Dendritic cell treated with granulocyte-macrophage colony-stimulating factor and Interleukin-4, amounts not matched to agents 40 ng/mL and 50 ng/mL, for 4 days (primary cell): ENCODE data around the gene NECAB3.
"Not testable (repeated sequence)": the region's sequence is repeated elsewhere in the genome, so short reads cannot be mapped to it uniquely, and the experiment has no call there.

ENCODE experiments used
- H3K27ac Mint-ChIP-seq: one replicate; pipeline ENCODE4 v1.8.0; 2022; ENCODE audit warnings: mild to moderate bottlenecking, mixed read lengths
- H3K27me3 Mint-ChIP-seq: one replicate; pipeline ENCODE4 v1.8.0; 2022; ENCODE audit warnings: mild to moderate bottlenecking, mixed read lengths
- H3K36me3 Mint-ChIP-seq: one replicate; pipeline ENCODE4 v1.8.0; 2022; ENCODE audit warnings: low read depth, mixed read lengths
- H3K4me1 Mint-ChIP-seq: one replicate; pipeline ENCODE4 v1.8.0; 2022; ENCODE audit warnings: low read depth, mixed read lengths
- H3K4me3 Mint-ChIP-seq: one replicate; pipeline ENCODE4 v1.8.0; 2022; ENCODE audit warnings: mild to moderate bottlenecking, moderate library complexity, mixed read lengths
- H3K9me3 Mint-ChIP-seq: one replicate; pipeline ENCODE4 v1.8.0; 2022; ENCODE audit warnings: mixed read lengths
- intact Hi-C: fragments of 100-400 bp; cut with micrococcal nuclease; formaldehyde crosslinking; loops from one replicate; pipeline ENCODE4 v1.15.0; 2022

The NECAB3 gene

GRCh38 chr20:33648396-33649004, 25.7 kb downstream of the NECAB3 start:
- no peak overlapping the region for H3K4me3 Mint-ChIP-seq
- no peaks in the 10 kb centered on the region for H3K9me3 Mint-ChIP-seq
- no peak overlapping the region for H3K27ac Mint-ChIP-seq
- H3K4me1 Mint-ChIP-seq: peaks cover 6% of the 10 kb centered on the region
- no peaks in the 10 kb centered on the region for H3K27me3 Mint-ChIP-seq
- H3K36me3 Mint-ChIP-seq: peaks cover 45% of the 10 kb centered on the region
- intact Hi-C loops: no loop called here

- Mint-ChIP-seq H3K4me3 (no peak overlapping the region), H3K27me3 (no peaks in the 10 kb centered on the region), H3K9me3 (no peaks in the 10 kb centered on the region), H3K4me1 (no peaks in the 10 kb centered on the region), H3K36me3 (peaks cover 51% of the 10 kb centered on the region), H3K27ac (no peak overlapping the region)
- intact Hi-C loops: no loop called here
These were observed 26.4 kb downstream of the NECAB3 start for GRCh38 chr20:33647603-33648395.

- H3K27ac Mint-ChIP-seq, H3K27me3 Mint-ChIP-seq, H3K9me3 Mint-ChIP-seq, intact Hi-C loops, H3K4me3 Mint-ChIP-seq, H3K4me1 Mint-ChIP-seq: not testable (repeated sequence)
- peaks cover 58% of the 10 kb centered on the region for H3K36me3 Mint-ChIP-seq
These were observed 27.1 kb downstream of the NECAB3 start for GRCh38 chr20:33646959-33647602.

- Mint-ChIP-seq H3K9me3 (no peaks in the 10 kb centered on the region), H3K4me1 (no peaks in the 10 kb centered on the region), H3K4me3 (no peak overlapping the region)
These were observed 28.0 kb downstream of the NECAB3 start for GRCh38 chr20:33646191-33646590.

GRCh38 chr20:33645396-33645795, 28.8 kb downstream of the NECAB3 start:
- H3K4me1 Mint-ChIP-seq: no peaks in the 10 kb centered on the region
- peaks cover 75% of the 10 kb centered on the region for H3K36me3 Mint-ChIP-seq
- no peak overlapping the region for H3K4me3 Mint-ChIP-seq
- intact Hi-C loops: no loop called here
- no peaks in the 10 kb centered on the region for H3K27me3 Mint-ChIP-seq
- H3K9me3 Mint-ChIP-seq: no peaks in the 10 kb centered on the region
- no peak overlapping the region for H3K27ac Mint-ChIP-seq

More at GRCh38 chr20:33646191-33646590, 28.0 kb downstream of the NECAB3 start:
- no peak overlapping the region for H3K27ac Mint-ChIP-seq
- peaks cover 67% of the 10 kb centered on the region for H3K36me3 Mint-ChIP-seq
- intact Hi-C loops: no loop called here
- no peaks in the 10 kb centered on the region for H3K27me3 Mint-ChIP-seq

GRCh38 chr20:33645072-33645358, 29.2 kb downstream of the NECAB3 start:
- intact Hi-C loops: no loop called here
- Mint-ChIP-seq H3K36me3 (peaks cover 79% of the 10 kb centered on the region), H3K9me3 (no peaks in the 10 kb centered on the region), H3K27me3 (no peaks in the 10 kb centered on the region), H3K27ac (no peak overlapping the region), H3K4me3 (no peak overlapping the region), H3K4me1 (no peaks in the 10 kb centered on the region)

- no peak overlapping the region for H3K27ac Mint-ChIP-seq
- peaks cover 84% of the 10 kb centered on the region for H3K36me3 Mint-ChIP-seq
These were observed 29.7 kb downstream of the NECAB3 start for GRCh38 chr20:33644313-33645071.

GRCh38 chr20:33640287-33640686, 33.9 kb downstream of the NECAB3 start:
- Mint-ChIP-seq H3K27ac (no peak overlapping the region), H3K4me1 (no peaks in the 10 kb centered on the region), H3K27me3 (no peaks in the 10 kb centered on the region), H3K4me3 (no peak overlapping the region), H3K36me3 (peaks cover 87% of the 10 kb centered on the region), H3K9me3 (no peaks in the 10 kb centered on the region)
- intact Hi-C loops: no loop called here

More at GRCh38 chr20:33644313-33645071, 29.7 kb downstream of the NECAB3 start:
- H3K9me3 Mint-ChIP-seq: no peaks in the 10 kb centered on the region
- no peaks in the 10 kb centered on the region for H3K27me3 Mint-ChIP-seq
- intact Hi-C loops: no loop called here
- H3K4me1 Mint-ChIP-seq: no peaks in the 10 kb centered on the region
- no peak overlapping the region for H3K4me3 Mint-ChIP-seq

- H3K36me3 Mint-ChIP-seq: peaks cover 83% of the 10 kb centered on the region
- no peak overlapping the region for H3K4me3 Mint-ChIP-seq
These were observed 37.5 kb downstream of the NECAB3 start for GRCh38 chr20:33636776-33637175.

GRCh38 chr20:33635341-33635740, 38.9 kb downstream of the NECAB3 start:
- no peak overlapping the region for H3K4me3 Mint-ChIP-seq
- H3K36me3 Mint-ChIP-seq: peaks cover 83% of the 10 kb centered on the region
- H3K9me3 Mint-ChIP-seq: no peaks in the 10 kb centered on the region
- intact Hi-C loops: no loop called here
- no peak overlapping the region for H3K27ac Mint-ChIP-seq
- no peaks in the 10 kb centered on the region for H3K27me3 Mint-ChIP-seq
- H3K4me1 Mint-ChIP-seq: no peaks in the 10 kb centered on the region

More at GRCh38 chr20:33636776-33637175, 37.5 kb downstream of the NECAB3 start:
- no peaks in the 10 kb centered on the region for H3K4me1 Mint-ChIP-seq
- H3K9me3 Mint-ChIP-seq: no peaks in the 10 kb centered on the region
- no peak overlapping the region for H3K27ac Mint-ChIP-seq
- no peaks in the 10 kb centered on the region for H3K27me3 Mint-ChIP-seq
- intact Hi-C loops: no loop called here

GRCh38 chr20:33631910-33632309, 42.3 kb downstream of the NECAB3 start:
- H3K9me3 Mint-ChIP-seq, H3K4me1 Mint-ChIP-seq, H3K4me3 Mint-ChIP-seq, H3K27me3 Mint-ChIP-seq, intact Hi-C loops, H3K27ac Mint-ChIP-seq: not testable (repeated sequence)
- peaks cover 83% of the 10 kb centered on the region for H3K36me3 Mint-ChIP-seq

- intact Hi-C loops: no loop called here
- H3K27ac Mint-ChIP-seq: no peak overlapping the region
- no peaks in the 10 kb centered on the region for H3K4me1 Mint-ChIP-seq
- H3K27me3 Mint-ChIP-seq: no peaks in the 10 kb centered on the region
- H3K36me3 Mint-ChIP-seq: peaks cover 88% of the 10 kb centered on the region
- no peak overlapping the region for H3K4me3 Mint-ChIP-seq
- no peaks in the 10 kb centered on the region for H3K9me3 Mint-ChIP-seq
These were observed 43.7 kb downstream of the NECAB3 start for GRCh38 chr20:33630507-33630906.

- H3K36me3 Mint-ChIP-seq: peaks cover 91% of the 10 kb centered on the region
These were observed 44.2 kb downstream of the NECAB3 start for GRCh38 chr20:33629979-33630378.

GRCh38 chr20:33629533-33629932, 44.7 kb downstream of the NECAB3 start:
- H3K4me3 Mint-ChIP-seq: no peak overlapping the region
- H3K9me3 Mint-ChIP-seq: no peaks in the 10 kb centered on the region
- no peak overlapping the region for H3K27ac Mint-ChIP-seq
- no peaks in the 10 kb centered on the region for H3K4me1 Mint-ChIP-seq
- intact Hi-C loops: no loop called here
- H3K27me3 Mint-ChIP-seq: no peaks in the 10 kb centered on the region
- H3K36me3 Mint-ChIP-seq: peaks cover 91% of the 10 kb centered on the region

More at GRCh38 chr20:33629979-33630378, 44.2 kb downstream of the NECAB3 start:
- no peak overlapping the region for H3K27ac Mint-ChIP-seq
- intact Hi-C loops: no loop called here
- H3K27me3 Mint-ChIP-seq: no peaks in the 10 kb centered on the region
- H3K4me3 Mint-ChIP-seq: no peak overlapping the region
- no peaks in the 10 kb centered on the region for H3K4me1 Mint-ChIP-seq
- no peaks in the 10 kb centered on the region for H3K9me3 Mint-ChIP-seq
